ENCODE results near the gene FRG2B. TPM values are rescaled to one million over a fixed set of nuclear protein-coding genes. Genes with fewer than 3 reads are reported as not detected.
"Not testable (repeated sequence)": the region's sequence is repeated elsewhere in the genome, so short reads cannot be mapped to it uniquely, and the experiment has no call there.

The FRG2B gene
- total and polyA plus RNA-seq, 9 donors = not detected

DNA sequence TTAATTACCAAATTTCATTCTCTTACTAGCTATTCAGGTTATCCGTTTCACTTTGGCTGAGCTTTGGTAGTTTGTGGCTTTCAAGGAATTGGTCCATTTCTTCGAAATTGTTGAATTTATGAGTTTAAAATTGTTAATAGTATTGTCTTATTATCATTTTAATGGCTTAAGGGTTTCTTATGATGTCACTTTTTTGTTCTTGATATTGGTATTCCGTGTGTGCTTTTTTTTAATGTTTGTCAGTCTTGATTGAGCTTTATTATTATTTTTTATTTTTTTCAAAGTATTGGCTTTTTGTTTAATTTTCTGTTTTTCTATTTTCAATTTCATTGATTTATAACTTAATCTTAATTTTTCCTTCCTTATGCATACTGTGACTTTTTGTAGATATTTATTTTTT is 25.9 kb downstream of the FRG2B start:
- H3K27me3 ChIP-seq (ENCODE audit: control insufficient read depth, insufficient read depth, low read length) = peaks cover 5% of the 10 kb centered on the region
- no peak for DNase-seq
- H3K4me3 ChIP-seq (ENCODE audit: low read length) = no peak overlapping the region
- no CpG with 5 or more reads among the region's 3 CpGs for WGBS (ENCODE audit: insufficient coverage)
- H3K4me1 ChIP-seq (ENCODE audit: control insufficient read depth, insufficient read depth, low read length) = no peaks in the 10 kb centered on the region
- no peaks in the 10 kb centered on the region for H3K9me3 ChIP-seq (replicated peaks; ENCODE audit: control insufficient read depth, low read depth, low read length)
- no peaks in the 10 kb centered on the region for H3K36me3 ChIP-seq (ENCODE audit: control insufficient read depth, insufficient read depth, low read length)
- no peak overlapping the region for H3K27ac ChIP-seq (ENCODE audit: low read length)

GRCh38 chr10:133599869-133600268 is 26.7 kb downstream of the FRG2B start:
- WGBS (ENCODE audit: insufficient coverage) = no CpG with 5 or more reads among the region's 8 CpGs
- DNase-seq; H3K27me3 ChIP-seq (ENCODE audit: control insufficient read depth, insufficient read depth, low read length): not testable (repeated sequence)

GRCh38 chr10:133592716-133593115 is 33.9 kb downstream of the FRG2B start:
- H3K9me3 ChIP-seq (replicated peaks; ENCODE audit: control insufficient read depth, low read depth, low read length) = no peaks in the 10 kb centered on the region
- no peaks in the 10 kb centered on the region for H3K4me1 ChIP-seq (ENCODE audit: control insufficient read depth, insufficient read depth, low read length)
- no peak overlapping the region for H3K4me3 ChIP-seq (ENCODE audit: low read length)
- WGBS (ENCODE audit: insufficient coverage) = 93% methylated on average over 3 of the region's 6 CpGs
- no peak overlapping the region for H3K27ac ChIP-seq (ENCODE audit: low read length)
- H3K27me3 ChIP-seq (ENCODE audit: control insufficient read depth, insufficient read depth, low read length) = peaks cover 5% of the 10 kb centered on the region
- no peaks in the 10 kb centered on the region for H3K36me3 ChIP-seq (ENCODE audit: control insufficient read depth, insufficient read depth, low read length)
- no peak for DNase-seq

More at GRCh38 chr10:133599869-133600268, 26.7 kb downstream of the FRG2B start:
- not testable (repeated sequence) for H3K36me3 ChIP-seq (ENCODE audit: control insufficient read depth, insufficient read depth, low read length); H3K4me1 ChIP-seq (ENCODE audit: control insufficient read depth, insufficient read depth, low read length); H3K4me3 ChIP-seq (ENCODE audit: low read length); H3K27ac ChIP-seq (ENCODE audit: low read length); H3K9me3 ChIP-seq (replicated peaks; ENCODE audit: control insufficient read depth, low read depth, low read length)

- Histone ChIP-seq H3K36me3 (ENCODE audit: control insufficient read depth, insufficient read depth, low read length) (no peaks in the 10 kb centered on the region), H3K4me3 (ENCODE audit: low read length) (no peak overlapping the region), H3K9me3 (replicated peaks; ENCODE audit: control insufficient read depth, low read depth, low read length) (no peaks in the 10 kb centered on the region), H3K27ac (ENCODE audit: low read length) (no peak overlapping the region), H3K4me1 (ENCODE audit: control insufficient read depth, insufficient read depth, low read length) (no peaks in the 10 kb centered on the region), H3K27me3 (ENCODE audit: control insufficient read depth, insufficient read depth, low read length) (peaks cover 5% of the 10 kb centered on the region)
- WGBS (ENCODE audit: insufficient coverage) = 79% methylated on average over 9 of the region's 10 CpGs
- no peak for DNase-seq
Observed at GRCh38 chr10:133590970-133591359, 35.6 kb downstream of the FRG2B start.

GRCh38 chr10:133590226-133590969 is 36.2 kb downstream of the FRG2B start:
- Histone ChIP-seq H3K9me3 (replicated peaks; ENCODE audit: control insufficient read depth, low read depth, low read length) (no peaks in the 10 kb centered on the region), H3K27me3 (ENCODE audit: control insufficient read depth, insufficient read depth, low read length) (peaks cover 5% of the 10 kb centered on the region), H3K27ac (ENCODE audit: low read length) (no peak overlapping the region), H3K4me1 (ENCODE audit: control insufficient read depth, insufficient read depth, low read length) (no peaks in the 10 kb centered on the region), H3K36me3 (ENCODE audit: control insufficient read depth, insufficient read depth, low read length) (no peaks in the 10 kb centered on the region), H3K4me3 (ENCODE audit: low read length) (no peak overlapping the region)
- WGBS (ENCODE audit: insufficient coverage) = 73% methylated on average over 11 of the region's 13 CpGs
- no peak for DNase-seq

GRCh38 chr10:133577037-133577436 is 49.6 kb downstream of the FRG2B start:
- DNase-seq; H3K4me1 ChIP-seq (ENCODE audit: control insufficient read depth, insufficient read depth, low read length); H3K36me3 ChIP-seq (ENCODE audit: control insufficient read depth, insufficient read depth, low read length); H3K9me3 ChIP-seq (replicated peaks; ENCODE audit: control insufficient read depth, low read depth, low read length); H3K4me3 ChIP-seq (ENCODE audit: low read length); H3K27ac ChIP-seq (ENCODE audit: low read length); H3K27me3 ChIP-seq (ENCODE audit: control insufficient read depth, insufficient read depth, low read length): not testable (repeated sequence)
- WGBS (ENCODE audit: insufficient coverage) = no CpG with 5 or more reads among the region's 31 CpGs

Other genes starting within 250 kb of the FRG2B start
- 3.4 TPM for gene PAOX, start 247.5 kb downstream of the FRG2B start, total RNA-seq
- 1 to 10 TPM; 2.7 to 4.9 (median 3.8) TPM for gene PAOX, start 247.5 kb downstream of the FRG2B start, polyA plus RNA-seq (ENCODE audit: insufficient read depth in 1 of 8, insufficient read length in 8 of 8, low replicate concordance in 1 of 8)
- 22.7 TPM for gene MTG1, start 232.6 kb downstream of the FRG2B start, total RNA-seq
- gene MTG1, start 232.6 kb downstream of the FRG2B start, polyA plus RNA-seq (ENCODE audit: insufficient read depth in 1 of 8, insufficient read length in 8 of 8, low replicate concordance in 1 of 8) = 10 to 100 TPM; 34.0 to 52.3 (median 41.1) TPM
- gene SPRN, start 202.2 kb downstream of the FRG2B start, total RNA-seq = 0.53 TPM
- gene SPRN, start 202.2 kb downstream of the FRG2B start, polyA plus RNA-seq (ENCODE audit: insufficient read depth in 1 of 8, insufficient read length in 8 of 8, low replicate concordance in 1 of 8) = 1 to 10 TPM; 3.4 to 4.4 (median 3.9) TPM
- gene SCART1, start 172.8 kb downstream of the FRG2B start, total RNA-seq = 1.5 TPM
- gene SCART1, start 172.8 kb downstream of the FRG2B start, polyA plus RNA-seq (ENCODE audit: insufficient read depth in 1 of 8, insufficient read length in 8 of 8, low replicate concordance in 1 of 8) = 1 to 10 TPM in 5 of 8 donors, under 1 TPM in 3; 0.53 to 1.9 (median 1.4) TPM
- 0.98 TPM for gene CYP2E1, start 99.4 kb downstream of the FRG2B start, total RNA-seq
- gene CYP2E1, start 99.4 kb downstream of the FRG2B start, polyA plus RNA-seq (ENCODE audit: insufficient read depth in 1 of 8, insufficient read length in 8 of 8, low replicate concordance in 1 of 8) = 1 to 10 TPM in 5 of 8 donors, under 1 TPM in 3; 0.25 to 1.9 (median 1.3) TPM
- gene SYCE1, start 61.2 kb downstream of the FRG2B start, total RNA-seq = 0.13 TPM
- under 1 TPM; 0.11 to 0.56 (median 0.33) TPM for gene SYCE1, start 61.2 kb downstream of the FRG2B start, polyA plus RNA-seq (ENCODE audit: insufficient read depth in 1 of 8, insufficient read length in 8 of 8, low replicate concordance in 1 of 8)